HG03064 (cell line): Measurements from ENCODE around the gene ACSF2.
"Not testable (repeated sequence)": the region's sequence is repeated elsewhere in the genome, so short reads cannot be mapped to it uniquely, and the experiment has no call there.

ENCODE experiments used
- ATAC-seq: cut with Tn5 transposase; IDR thresholded peaks from one replicate; pipeline ENCODE4 v1.9.1; 2021; ENCODE audit warnings: low read depth; ENCODE audit not compliant: unreplicated experiment

Gene ACSF2, protein sequence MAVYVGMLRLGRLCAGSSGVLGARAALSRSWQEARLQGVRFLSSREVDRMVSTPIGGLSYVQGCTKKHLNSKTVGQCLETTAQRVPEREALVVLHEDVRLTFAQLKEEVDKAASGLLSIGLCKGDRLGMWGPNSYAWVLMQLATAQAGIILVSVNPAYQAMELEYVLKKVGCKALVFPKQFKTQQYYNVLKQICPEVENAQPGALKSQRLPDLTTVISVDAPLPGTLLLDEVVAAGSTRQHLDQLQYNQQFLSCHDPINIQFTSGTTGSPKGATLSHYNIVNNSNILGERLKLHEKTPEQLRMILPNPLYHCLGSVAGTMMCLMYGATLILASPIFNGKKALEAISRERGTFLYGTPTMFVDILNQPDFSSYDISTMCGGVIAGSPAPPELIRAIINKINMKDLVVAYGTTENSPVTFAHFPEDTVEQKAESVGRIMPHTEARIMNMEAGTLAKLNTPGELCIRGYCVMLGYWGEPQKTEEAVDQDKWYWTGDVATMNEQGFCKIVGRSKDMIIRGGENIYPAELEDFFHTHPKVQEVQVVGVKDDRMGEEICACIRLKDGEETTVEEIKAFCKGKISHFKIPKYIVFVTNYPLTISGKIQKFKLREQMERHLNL

DNA sequence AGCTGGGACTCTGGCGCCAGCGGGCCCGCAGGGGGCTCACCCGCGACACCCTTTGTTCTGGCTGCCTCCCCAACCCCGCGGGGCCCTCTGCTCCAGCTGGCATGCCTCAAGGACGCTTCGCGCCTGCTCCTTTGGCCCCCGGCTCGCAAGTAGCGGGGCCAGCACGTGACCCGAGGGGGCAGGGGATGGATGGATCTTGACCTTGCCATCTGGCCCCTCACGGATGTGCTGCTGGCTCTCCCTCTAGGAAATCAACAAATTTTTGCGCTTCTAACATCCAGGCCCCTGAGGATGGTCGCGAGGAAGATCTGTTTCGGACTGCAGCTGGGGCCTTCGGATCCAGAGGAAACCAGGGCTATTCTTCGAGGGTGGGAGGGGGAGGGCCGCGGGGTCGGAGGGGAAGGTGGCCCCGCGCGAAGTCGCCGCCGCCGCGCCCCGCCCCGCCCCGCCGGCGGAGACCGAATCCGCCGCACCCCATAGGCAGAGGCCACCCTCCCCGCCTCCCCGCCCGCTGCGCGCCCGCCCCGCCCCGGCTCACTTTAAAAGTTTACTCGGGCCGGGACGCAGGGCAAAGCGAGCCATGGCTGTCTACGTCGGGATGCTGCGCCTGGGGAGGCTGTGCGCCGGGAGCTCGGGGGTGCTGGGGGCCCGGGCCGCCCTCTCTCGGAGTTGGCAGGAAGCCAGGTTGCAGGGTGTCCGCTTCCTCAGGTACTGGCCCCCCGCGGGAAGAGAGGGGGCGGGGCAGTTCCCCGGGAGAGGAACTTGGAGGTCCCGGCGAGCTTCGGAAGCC lies at the start of gene ACSF2:
TSS of gene ACSF2 (plus strand) at position 537 of the 790 bp plus-strand sequence. CDS start at position 581, 44 bp downstream.
- no peak for ATAC-seq

- ATAC-seq = no peak
Measured at GRCh38 chr17:50379351-50380132, 46.5 kb upstream of the ACSF2 start.

DNA sequence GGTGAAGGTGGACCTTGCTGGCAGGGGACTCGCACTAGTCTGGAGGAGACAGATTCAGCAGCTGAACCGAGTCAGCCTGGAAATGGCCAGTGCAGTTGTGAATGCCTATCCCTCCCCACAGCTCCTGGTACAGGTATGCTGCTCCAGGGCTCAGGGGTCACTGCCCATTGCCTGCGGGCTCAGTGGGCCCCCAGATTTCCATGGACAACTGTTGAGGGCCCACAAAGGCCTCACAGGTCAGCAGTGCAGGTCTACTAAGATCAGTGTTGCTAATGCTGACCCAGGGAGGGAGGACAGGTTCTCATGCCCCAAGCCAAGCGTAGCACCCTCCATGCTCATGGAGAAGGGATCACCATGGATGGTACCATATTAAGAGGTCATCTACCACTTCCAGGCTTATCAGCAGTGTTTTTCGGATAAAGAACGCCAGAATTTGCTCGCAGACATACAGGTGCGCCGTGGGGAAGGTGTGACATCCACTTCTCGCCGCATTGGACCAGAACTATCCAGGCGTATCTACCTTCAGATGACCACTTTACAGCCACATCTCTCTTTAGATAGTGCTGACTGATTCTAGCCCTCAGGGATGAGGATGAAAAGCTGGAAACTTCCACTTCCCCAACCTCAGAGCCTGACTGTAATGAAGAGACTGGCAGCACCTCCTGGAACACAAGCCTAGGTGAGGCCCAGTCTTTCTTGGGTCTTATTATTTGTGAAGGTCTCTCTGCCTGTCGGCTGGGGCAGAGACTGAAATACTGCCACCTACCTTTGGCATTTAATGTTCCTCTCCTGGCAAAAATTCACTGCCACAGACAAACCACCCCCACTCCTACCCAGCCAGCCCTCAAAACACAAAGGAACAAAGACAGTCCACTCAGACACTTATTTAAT lies 45.4 kb upstream of the ACSF2 start:
- ATAC-seq = no peak

- no peak for ATAC-seq
Measured at GRCh38 chr17:50381260-50381815, 44.7 kb upstream of the ACSF2 start.

- ATAC-seq = no peak
Measured at GRCh38 chr17:50381920-50382319, 44.1 kb upstream of the ACSF2 start.

DNA sequence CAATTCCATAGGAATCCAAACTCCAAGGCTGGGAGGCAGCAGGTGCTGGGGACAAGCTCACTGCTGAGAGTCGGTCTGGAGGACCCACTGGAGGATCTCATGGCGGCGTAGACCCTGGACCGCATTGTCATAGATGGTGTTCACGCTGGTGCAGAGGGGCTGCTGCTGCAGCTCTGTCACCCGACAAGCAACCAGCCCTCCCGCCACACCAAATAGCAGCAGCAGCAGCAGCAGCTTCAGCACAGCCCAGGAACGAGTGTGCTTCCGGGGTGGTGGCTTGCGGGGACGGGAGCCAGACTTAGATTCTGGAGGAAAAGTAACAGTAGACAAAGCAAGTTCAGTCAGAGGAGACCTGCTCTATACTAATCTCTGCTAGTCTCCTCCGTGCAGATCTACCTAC lies 43.1 kb upstream of the ACSF2 start:
- ATAC-seq = no peak

DNA sequence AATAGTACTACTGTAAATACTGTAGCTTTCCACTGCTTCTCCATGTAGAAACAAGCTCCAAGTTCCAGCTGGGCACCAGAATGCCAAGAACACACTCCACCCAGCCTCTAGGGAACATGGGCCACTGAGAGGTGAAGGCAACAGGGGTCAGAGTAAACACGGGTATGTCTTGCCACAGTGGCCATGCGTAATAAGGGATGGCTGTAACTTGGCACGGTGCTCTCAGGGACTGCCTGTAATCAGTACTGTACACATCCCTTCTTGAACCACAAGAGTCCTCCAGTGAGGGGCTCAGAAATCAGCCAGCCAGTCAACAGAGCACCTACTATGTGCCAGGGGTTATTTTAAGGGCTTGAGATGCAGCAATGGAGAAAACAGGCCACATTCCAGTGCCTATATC lies 39.5 kb upstream of the ACSF2 start:
- ATAC-seq = no peak

- ATAC-seq = no peak
Measured at GRCh38 chr17:50388728-50389127, 37.3 kb upstream of the ACSF2 start.

DNA sequence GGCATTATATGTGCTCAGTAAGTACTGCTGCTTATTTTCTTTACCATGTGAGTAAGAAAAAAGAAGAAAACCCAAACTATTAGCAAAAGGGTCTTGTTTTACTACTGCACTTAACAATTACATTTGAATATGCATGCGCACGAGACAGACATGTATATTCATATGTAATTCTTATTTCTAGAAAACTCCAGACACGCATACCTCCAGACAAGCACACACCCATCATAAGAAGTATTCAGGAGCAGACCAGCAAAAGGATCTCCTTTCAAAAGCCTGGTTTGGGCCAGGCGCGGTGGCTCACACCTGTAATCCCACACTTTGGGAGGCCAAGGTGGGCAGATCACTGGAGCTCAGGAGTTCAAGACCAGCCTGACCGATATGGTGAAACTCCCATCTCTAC lies 36.5 kb upstream of the ACSF2 start:
- ATAC-seq = no peak

DNA sequence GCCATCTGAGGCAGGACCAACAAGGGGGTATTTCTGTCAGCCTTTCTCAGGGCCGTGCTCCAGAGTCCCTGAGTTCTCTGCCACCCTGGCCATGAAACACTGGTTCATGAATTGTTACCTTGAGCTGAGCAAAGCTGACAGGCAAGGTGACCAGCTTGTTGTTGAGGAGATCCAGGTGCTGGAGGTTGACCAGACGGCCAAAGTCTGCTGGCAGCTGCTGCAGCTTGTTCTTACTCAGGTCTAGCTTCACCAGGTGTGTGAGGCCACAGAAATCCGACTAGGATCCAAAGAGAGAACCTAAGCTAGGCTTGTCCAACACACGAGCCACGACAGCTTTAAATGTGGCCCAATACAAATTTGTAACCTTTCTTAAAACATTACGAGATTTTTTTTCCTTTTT lies 33.4 kb upstream of the ACSF2 start:
- ATAC-seq = no peak

- no peak for ATAC-seq
Measured at GRCh38 chr17:50393700-50394099, 32.3 kb upstream of the ACSF2 start.

- ATAC-seq = no peak
Measured at GRCh38 chr17:50394711-50395110, 31.3 kb upstream of the ACSF2 start.

- no peak for ATAC-seq
Measured at GRCh38 chr17:50396261-50397110, 29.5 kb upstream of the ACSF2 start.

DNA sequence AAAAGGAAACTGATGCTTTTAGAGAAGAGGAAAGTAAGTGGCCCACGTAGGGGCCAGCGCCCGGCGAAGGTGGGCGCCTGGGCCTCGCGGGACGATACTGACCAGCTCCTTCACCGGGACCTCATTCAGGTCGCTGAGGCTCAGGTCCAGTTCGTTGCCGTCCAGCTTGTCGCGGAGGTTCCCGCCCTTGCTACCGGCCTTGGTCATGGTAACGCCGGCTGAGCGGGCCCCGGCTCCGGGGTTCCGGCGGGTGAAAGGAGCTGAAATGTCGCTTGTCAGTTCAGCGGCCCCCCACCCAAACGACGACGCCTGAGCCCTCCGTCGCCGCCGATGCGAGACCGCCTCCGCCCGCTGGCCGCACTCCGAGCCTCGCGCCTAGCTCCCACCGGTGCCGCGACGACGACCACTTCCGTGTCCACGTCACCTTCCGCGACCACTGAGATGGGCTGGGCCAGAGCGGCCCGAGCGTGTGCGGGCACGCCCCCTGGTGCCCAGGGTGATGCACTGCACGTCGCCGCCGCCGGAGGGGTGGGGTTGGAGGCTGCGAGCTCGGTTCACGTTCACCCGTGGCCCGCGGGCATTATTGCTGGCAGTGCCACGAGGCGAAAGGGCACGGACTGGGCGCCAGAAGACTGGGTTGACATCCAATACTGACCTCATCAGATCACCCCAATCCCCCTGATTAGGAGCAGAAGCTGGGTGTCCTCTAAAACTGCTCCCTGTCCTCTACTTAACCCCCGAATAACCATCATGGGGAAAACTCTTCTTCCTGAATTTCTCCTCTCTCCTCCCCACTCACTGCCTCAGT lies 28.7 kb upstream of the ACSF2 start, which contains the start of gene LRRC59:
TSS of gene LRRC59 (minus strand) at position 413 of the 808 bp plus-strand sequence. CDS start at position 207, 206 bp downstream.
- ATAC-seq = peak; percentile 84

- no peak for ATAC-seq
Measured at GRCh38 chr17:50397919-50398285, 28.1 kb upstream of the ACSF2 start.

DNA sequence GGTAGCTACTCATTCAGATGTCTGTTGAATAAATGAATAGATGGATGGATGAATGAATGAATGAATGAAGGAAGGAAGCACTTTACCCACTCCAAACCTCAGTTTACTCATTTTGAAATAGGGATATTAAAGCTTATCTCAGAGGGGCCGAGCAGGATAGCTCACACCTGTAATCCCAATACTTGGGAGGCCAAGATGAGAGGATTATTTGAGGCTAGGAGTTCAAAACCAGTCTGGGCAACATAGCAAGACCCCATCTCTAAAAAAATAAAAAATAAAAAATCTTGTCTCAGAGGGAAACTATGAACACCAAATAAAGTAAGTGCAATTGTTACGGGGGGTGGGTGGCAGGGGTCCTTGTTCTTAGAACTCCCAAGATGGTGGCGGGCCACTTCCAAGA lies 27.3 kb upstream of the ACSF2 start:
- not testable (repeated sequence) for ATAC-seq

DNA sequence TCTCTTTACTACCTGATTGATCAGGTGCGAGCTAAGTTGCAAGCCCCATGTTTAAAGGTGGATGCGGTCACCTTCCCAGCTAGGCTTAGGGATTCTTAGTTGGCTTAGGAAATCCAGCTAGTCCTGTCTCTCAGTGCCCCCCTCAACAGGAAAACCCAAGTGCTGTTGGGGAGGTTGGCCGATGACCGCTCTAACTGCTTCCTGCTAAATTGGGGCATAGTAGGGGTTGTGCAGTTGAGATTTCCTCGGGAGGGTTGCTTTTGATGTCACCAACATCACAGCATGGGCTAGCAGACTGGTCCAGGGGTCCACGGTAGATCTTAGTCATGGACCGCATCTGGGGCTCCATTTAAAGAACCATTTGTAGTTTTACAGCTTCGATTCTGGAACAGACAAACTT lies 26.4 kb upstream of the ACSF2 start:
- not testable (repeated sequence) for ATAC-seq
